ENCODE results near the gene PDZD2.

GRCh38 chr5:32090026-32090754 is 451.3 kb downstream of the PDZD2 start:
- TF ChIP-seq CTCF (conservative IDR thresholded peaks at IDR 0.05 in 1 of 2, IDR thresholded peaks at IDR 0.05 in 1 of 2; ENCODE audit: extremely low read depth in 1 of 2, insufficient read depth in 1 of 2, low read depth in 1 of 2, low read length in 2 of 2) (no peak), EZH2 (IDR thresholded peaks at IDR 0.05; ENCODE audit: borderline replicate concordance, low read length) (no peak)

Measured in mammary epithelial cell (primary cell).